ENCODE measurements around the gene IL4I1.

GRCh38 chr19:49911381-49912145 is 14.9 kb upstream of the IL4I1 start:
- TF ChIP-seq CTCF (IDR thresholded peaks at IDR 0.05) (no peak), POLR2A (IDR thresholded peaks at IDR 0.05) (no peak)
